Liver (tissue), 3 donors: ENCODE results near the gene GIPC1.

Experiments used
- EGR1 ChIP-seq, 2 donors: IDR thresholded peaks; 2 replicates each; pipeline ENCODE4 v1.6.1; 2016 to 2018; ENCODE audit warnings: antibody characterized with exemption in 2 of 2, low read depth in 2 of 2
- FOXA2 ChIP-seq: IDR thresholded peaks from 2 replicates; pipeline ENCODE4 v1.6.1; 2016; ENCODE audit warnings: antibody characterized with exemption
- GABPA ChIP-seq, 2 donors: IDR thresholded peaks in 1 of 2; conservative IDR thresholded peaks in 1 of 2; 2 replicates each; pipeline ENCODE4 v1.6.1; 2016; ENCODE audit warnings: antibody characterized with exemption in 2 of 2, mild to moderate bottlenecking in 1 of 2, moderate library complexity in 1 of 2
- HNF4A ChIP-seq, 2 donors: conservative IDR thresholded peaks; 2 replicates each; pipeline ENCODE4 v1.6.1; 2016; ENCODE audit warnings: antibody characterized with exemption in 2 of 2, mild to moderate bottlenecking in 2 of 2
- HNF4G ChIP-seq: IDR thresholded peaks from 2 replicates; pipeline ENCODE4 v1.6.1; 2016; ENCODE audit warnings: antibody characterized with exemption
- JUND ChIP-seq, 2 donors: IDR thresholded peaks; 2 replicates each; pipeline ENCODE4 v1.6.1; 2016; ENCODE audit warnings: antibody characterized with exemption in 2 of 2
- MAX ChIP-seq: IDR thresholded peaks from 2 replicates; pipeline ENCODE4 v1.6.1; 2016; ENCODE audit warnings: antibody characterized with exemption
- RAD21 ChIP-seq, 2 donors: IDR thresholded peaks; 2 replicates each; pipeline ENCODE4 v1.6.1; 2016; ENCODE audit warnings: antibody characterized with exemption in 2 of 2, mild to moderate bottlenecking in 2 of 2
- REST ChIP-seq: IDR thresholded peaks from 2 replicates; pipeline ENCODE4 v1.6.1; 2016; ENCODE audit warnings: antibody characterized with exemption, mild to moderate bottlenecking
- SP1 ChIP-seq: IDR thresholded peaks from 2 replicates; pipeline ENCODE4 v1.6.1; 2018; ENCODE audit warnings: antibody characterized with exemption, mild to moderate bottlenecking
- TAF1 ChIP-seq: conservative IDR thresholded peaks from 2 replicates; pipeline ENCODE4 v1.6.1; 2016; ENCODE audit warnings: antibody characterized with exemption, mild to moderate bottlenecking
- YY1 ChIP-seq: IDR thresholded peaks from 2 replicates; pipeline ENCODE4 v1.6.1; 2016; ENCODE audit warnings: antibody characterized with exemption, mild to moderate bottlenecking
- TF ChIP-seq, protein P1 (sequence below): fragments of 150-350 bp; IDR thresholded peaks from 2 replicates; pipeline ENCODE4 v1.5.1; 2017; ENCODE audit warnings: improper control_type of control experiment, low read depth, low read length; ENCODE audit not compliant: missing input control
- donor health status: healthy.
- donor health status: healthy.

- TF ChIP-seq, protein P1, sequence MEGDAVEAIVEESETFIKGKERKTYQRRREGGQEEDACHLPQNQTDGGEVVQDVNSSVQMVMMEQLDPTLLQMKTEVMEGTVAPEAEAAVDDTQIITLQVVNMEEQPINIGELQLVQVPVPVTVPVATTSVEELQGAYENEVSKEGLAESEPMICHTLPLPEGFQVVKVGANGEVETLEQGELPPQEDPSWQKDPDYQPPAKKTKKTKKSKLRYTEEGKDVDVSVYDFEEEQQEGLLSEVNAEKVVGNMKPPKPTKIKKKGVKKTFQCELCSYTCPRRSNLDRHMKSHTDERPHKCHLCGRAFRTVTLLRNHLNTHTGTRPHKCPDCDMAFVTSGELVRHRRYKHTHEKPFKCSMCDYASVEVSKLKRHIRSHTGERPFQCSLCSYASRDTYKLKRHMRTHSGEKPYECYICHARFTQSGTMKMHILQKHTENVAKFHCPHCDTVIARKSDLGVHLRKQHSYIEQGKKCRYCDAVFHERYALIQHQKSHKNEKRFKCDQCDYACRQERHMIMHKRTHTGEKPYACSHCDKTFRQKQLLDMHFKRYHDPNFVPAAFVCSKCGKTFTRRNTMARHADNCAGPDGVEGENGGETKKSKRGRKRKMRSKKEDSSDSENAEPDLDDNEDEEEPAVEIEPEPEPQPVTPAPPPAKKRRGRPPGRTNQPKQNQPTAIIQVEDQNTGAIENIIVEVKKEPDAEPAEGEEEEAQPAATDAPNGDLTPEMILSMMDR: no peak
- no peak for TF ChIP-seq TAF1
- TF ChIP-seq YY1: no peak
- TF ChIP-seq REST: no peak
- no peak for TF ChIP-seq GABPA (IDR thresholded peaks at IDR 0.05 in 1 of 2, conservative IDR thresholded peaks at IDR 0.05 in 1 of 2)
- TF ChIP-seq JUND (IDR thresholded peaks at IDR 0.05): no peak
- TF ChIP-seq MAX: no peak
- no peak for TF ChIP-seq HNF4A (conservative IDR thresholded peaks at IDR 0.05)
- no peak for TF ChIP-seq SP1
- no peak for TF ChIP-seq EGR1 (IDR thresholded peaks at IDR 0.05; ENCODE audit: low read depth in 2 of 2)
- no peak for TF ChIP-seq HNF4G
- no peak for TF ChIP-seq RAD21 (IDR thresholded peaks at IDR 0.05)
- no peak for TF ChIP-seq FOXA2
Measured at GRCh38 chr19:14478113-14478545, 17.8 kb downstream of the GIPC1 start.
